ENCODE results near the gene JDP2. TPM values are rescaled to one million over a fixed set of nuclear protein-coding genes. Genes with fewer than 3 reads are reported as not detected.

The JDP2 gene
- total RNA-seq, 1 experiment from 2014 or later = 22.8 TPM

- Mint-ChIP-seq H3K4me3 (peak overlapping the region; percentile 68 to 81), H3K27ac (no peak overlapping the region), H3K27me3 (ENCODE audit: low read depth) (peaks cover 40% of the 10 kb centered on the region), H3K4me1 (peaks cover 36% of the 10 kb centered on the region in 2 experiments), H3K9me3 (peaks cover 6 to 11% of the 10 kb centered on the region in 2 experiments), H3K36me3 (ENCODE audit: insufficient read depth in 1 of 3, low read depth in 3 of 3) (peaks cover 1 to 14% (median 9%) of the 10 kb centered on the region in 3 experiments)
- H3K27me3 ChIP-seq (ENCODE audit: insufficient read depth, low read length) = peaks cover 2% of the 10 kb centered on the region; the same call in 1 of the 2 replicates
- no peak overlapping the region for H3K23ac ChIP-seq (ENCODE audit: insufficient read length, low read depth, low read length)
- no peak overlapping the region for H2AK5ac ChIP-seq (ENCODE audit: insufficient read length, low read length)
- no peak overlapping the region for H3T11ph ChIP-seq (ENCODE audit: low read length)
- H3K4me1 ChIP-seq (ENCODE audit: insufficient read depth, low read length) = peaks cover 5% of the 10 kb centered on the region; the same call in 1 of the 2 replicates
- TF ChIP-seq CTCF (conservative IDR thresholded peaks at IDR 0.05) = no peak
- peaks cover 16% of the 10 kb centered on the region for H3K23me2 ChIP-seq (ENCODE audit: insufficient read length, low read depth, low read length, poor library complexity, severe bottlenecking)
- no peak overlapping the region for H4K91ac ChIP-seq (ENCODE audit: insufficient read length, low read depth, low read length)
- no peaks in the 10 kb centered on the region for H4K20me1 ChIP-seq (ENCODE audit: control insufficient read depth, insufficient read depth, insufficient read length)
- no peak for DNase-seq
- H3K9me3 ChIP-seq (ENCODE audit: control insufficient read depth, low read depth, low read length) = no peaks in the 10 kb centered on the region
- H4K8ac ChIP-seq (replicated peaks; ENCODE audit: insufficient read length, low read depth, low read length) = no peak overlapping the region
- no peak overlapping the region for H3K4ac ChIP-seq (ENCODE audit: low read depth, low read length)
- no CpG with 5 or more reads among the region's 15 CpGs for WGBS (ENCODE audit: extremely low coverage, insufficient read length, low lambda C conversion rate)
- no peak overlapping the region for H3K27ac ChIP-seq (ENCODE audit: insufficient read length, low read depth, low read length)
- H3K14ac ChIP-seq (ENCODE audit: insufficient read depth, low read length) = peak overlapping the region; percentile 1; the same call in 1 of the 2 replicates
- H3K18ac ChIP-seq (ENCODE audit: insufficient read length, low read depth, low read length) = no peak overlapping the region
- peak overlapping the region; percentile 28 for H3K9ac ChIP-seq (ENCODE audit: extremely low read depth, insufficient read length, low read length)
- no peak overlapping the region for H2BK12ac ChIP-seq (ENCODE audit: insufficient read length, low read depth, low read length)
- no peak overlapping the region for H2BK15ac ChIP-seq (ENCODE audit: low read depth, low read length)
- no peak overlapping the region for H3K56ac ChIP-seq (ENCODE audit: insufficient read length, low read depth, low read length)
- H4K5ac ChIP-seq (ENCODE audit: insufficient read length, low read depth, low read length) = no peak overlapping the region
- peaks cover 1% of the 10 kb centered on the region; the same call in 1 of the 2 replicates for H3K79me2 ChIP-seq (ENCODE audit: insufficient read depth, low read length)
- H3K4me2 ChIP-seq (ENCODE audit: insufficient read depth, insufficient read length, low read length) = peak overlapping the region; percentile 39
- H2BK20ac ChIP-seq (ENCODE audit: low read depth, low read length, poor library complexity, severe bottlenecking) = no peak overlapping the region
- no peak overlapping the region for H2BK5ac ChIP-seq (ENCODE audit: insufficient read length, low read length)
- H3K79me1 ChIP-seq (ENCODE audit: insufficient read depth, low read depth, low read length, poor library complexity, severe bottlenecking) = no peaks in the 10 kb centered on the region
- H2AFZ ChIP-seq (ENCODE audit: low read length) = no peak overlapping the region
- H2BK120ac ChIP-seq (ENCODE audit: low read depth, low read length, poor library complexity, severe bottlenecking) = no peak overlapping the region
Measured at GRCh38 chr14:75427126-75427481, 718 bp upstream of the JDP2 start.
